ENCODE data around the gene PHPT1. TPM values are rescaled to one million over a fixed set of nuclear protein-coding genes. Genes with fewer than 3 reads are reported as not detected.

The PHPT1 gene
- total RNA-seq, 1 experiment from 2014 or later: 161 TPM

- Histone ChIP-seq H3K79me1 (ENCODE audit: insufficient read depth, low read depth, low read length, poor library complexity, severe bottlenecking) (peaks cover 11% of the 10 kb centered on the region), H2BK5ac (ENCODE audit: insufficient read length, low read length) (no peak within 1 kb of the TSS), H2BK120ac (ENCODE audit: low read depth, low read length, poor library complexity, severe bottlenecking) (no peak within 1 kb of the TSS), H2BK20ac (ENCODE audit: low read depth, low read length, poor library complexity, severe bottlenecking) (no peak within 1 kb of the TSS), H3K18ac (ENCODE audit: insufficient read length, low read depth, low read length) (peak within 1 kb of the TSS; percentile 64), H2AK5ac (ENCODE audit: insufficient read length, low read length) (no peak within 1 kb of the TSS), H4K91ac (ENCODE audit: insufficient read length, low read depth, low read length) (no peak within 1 kb of the TSS), H3K9ac (ENCODE audit: extremely low read depth, insufficient read length, low read length) (peak within 1 kb of the TSS; percentile 81), H3K4me2 (ENCODE audit: insufficient read depth, insufficient read length, low read length) (peak within 1 kb of the TSS; percentile 88), H3T11ph (ENCODE audit: low read length) (no peak within 1 kb of the TSS), H3K23ac (ENCODE audit: insufficient read length, low read depth, low read length) (no peak within 1 kb of the TSS), H3K9me3 (ENCODE audit: control insufficient read depth, low read depth, low read length) (no peaks in the 10 kb centered on the region), H3K4ac (ENCODE audit: low read depth, low read length) (no peak within 1 kb of the TSS), H3K27me3 (ENCODE audit: insufficient read depth, low read length) (no peaks in the 10 kb centered on the region; the same call in 1 of the 2 replicates), H3K79me2 (ENCODE audit: insufficient read depth, low read length) (peaks cover 9% of the 10 kb centered on the region; the same call in 1 of the 2 replicates), H4K20me1 (ENCODE audit: control insufficient read depth, insufficient read depth, insufficient read length) (peaks cover 4% of the 10 kb centered on the region), H3K14ac (ENCODE audit: insufficient read depth, low read length) (peak within 1 kb of the TSS; percentile 85), H2BK15ac (ENCODE audit: low read depth, low read length) (no peak within 1 kb of the TSS), H2BK12ac (ENCODE audit: insufficient read length, low read depth, low read length) (no peak within 1 kb of the TSS), H4K8ac (replicated peaks; ENCODE audit: insufficient read length, low read depth, low read length) (no peak within 1 kb of the TSS), H3K56ac (ENCODE audit: insufficient read length, low read depth, low read length) (no peak within 1 kb of the TSS), H3K4me1 (ENCODE audit: insufficient read depth, low read length) (no peaks in the 10 kb centered on the region), H2AFZ (ENCODE audit: low read length) (no peak within 1 kb of the TSS), H3K27ac (ENCODE audit: insufficient read length, low read depth, low read length) (no peak within 1 kb of the TSS), H3K23me2 (ENCODE audit: insufficient read length, low read depth, low read length, poor library complexity, severe bottlenecking) (peaks cover 15% of the 10 kb centered on the region), H4K5ac (ENCODE audit: insufficient read length, low read depth, low read length) (no peak within 1 kb of the TSS)
- Mint-ChIP-seq H3K27me3 (ENCODE audit: low read depth) (peaks cover 15% of the 10 kb centered on the region), H3K27ac (peak within 1 kb of the TSS in 2 of 3 experiments; percentile 68 to 86; a peak in 2 of 7 replicates), H3K4me1 (peaks cover 16 to 27% of the 10 kb centered on the region in 2 experiments), H3K4me3 (peak within 1 kb of the TSS; percentile 80 to 91), H3K9me3 (no peaks in the 10 kb centered on the region), H3K36me3 (ENCODE audit: insufficient read depth in 1 of 3, low read depth in 3 of 3) (peaks cover 23 to 46% (median 37%) of the 10 kb centered on the region in 3 experiments; a peak in 6 of 7 replicates)
- TF ChIP-seq CTCF (conservative IDR thresholded peaks at IDR 0.05): no peak
- no CpG with 5 or more reads among the region's 96 CpGs for WGBS (ENCODE audit: extremely low coverage, insufficient read length, low lambda C conversion rate)
- DNase-seq: peak; percentile 65
These were observed 41.7 kb upstream of the PHPT1 start, which contains the start of gene RABL6 for GRCh38 chr9:136807281-136808074. TSS of gene RABL6 (plus strand) at chr9:136807948. CDS start at chr9:136808197, 249 bp downstream.
